OCI-LY1 (cell line): ENCODE results near the gene ABCA13.

Source experiments
- H2AFZ ChIP-seq: fragments of 200-600 bp; sonication (generic), shearing (Covaris generic); 2 replicates; pipeline ENCODE4 v1.6.0; 2014; ENCODE audit warnings: antibody characterized with exemption, mild to moderate bottlenecking, low read length
- H3F3A ChIP-seq: fragments of 200-600 bp; sonication (generic), shearing (Covaris generic); 2 replicates; pipeline ENCODE4 v1.6.0; 2014; ENCODE audit warnings: mild to moderate bottlenecking, antibody characterized with exemption, low read length, moderate library complexity; ENCODE audit not compliant: insufficient read depth
- H3K27ac ChIP-seq: fragments of 200-600 bp; sonication (generic); 2 replicates; pipeline ENCODE4 v1.5.1; 2014; ENCODE audit warnings: low read length, mixed run types, mild to moderate bottlenecking, low read depth; ENCODE audit not compliant: poor library complexity, severe bottlenecking
- H3K27me3 ChIP-seq: fragments of 200-600 bp; sonication (generic); 2 replicates; pipeline ENCODE4 v1.6.0; 2014; ENCODE audit warnings: antibody characterized with exemption, mild to moderate bottlenecking, low read length, moderate library complexity; ENCODE audit not compliant: insufficient read depth
- H3K36me3 ChIP-seq: fragments of 200-600 bp; sonication (generic); 2 replicates; pipeline ENCODE4 v1.6.1; 2014; ENCODE audit warnings: mild to moderate bottlenecking, antibody characterized with exemption, low read length, moderate library complexity, mixed read lengths; ENCODE audit not compliant: insufficient read depth
- H3K4me1 ChIP-seq: fragments of 200-600 bp; sonication (generic); 2 replicates; pipeline ENCODE4 v1.5.1; 2014; ENCODE audit warnings: mild to moderate bottlenecking, low read length, moderate library complexity; ENCODE audit not compliant: insufficient read depth, severe bottlenecking
- H3K4me2 ChIP-seq: fragments of 200-600 bp; sonication (generic), shearing (Covaris generic); 2 replicates; pipeline ENCODE4 v1.6.1; 2014; ENCODE audit warnings: low read length
- H3K4me3 ChIP-seq: fragments of 200-600 bp; sonication (generic); 2 replicates; pipeline ENCODE4 v1.5.1; 2014; ENCODE audit warnings: low read length, low read depth, mild to moderate bottlenecking, mixed read lengths; ENCODE audit not compliant: poor library complexity, severe bottlenecking
- H3K79me2 ChIP-seq: fragments of 200-600 bp; shearing (Covaris generic); 2 replicates; pipeline ENCODE4 v1.6.1; 2016; ENCODE audit warnings: mixed run types, low read length, mixed read lengths; ENCODE audit not compliant: insufficient read depth
- H3K9ac ChIP-seq: fragments of 200-600 bp; sonication (generic), shearing (Covaris generic); 2 replicates; pipeline ENCODE4 v1.6.1; 2014; ENCODE audit warnings: mild to moderate bottlenecking, low read length, mixed read lengths
- H3K9me2 ChIP-seq: fragments of 200-600 bp; sonication (generic), shearing (Covaris generic); 2 replicates; pipeline ENCODE4 v1.6.1; 2014; ENCODE audit warnings: low read depth, mild to moderate bottlenecking, low read length, mixed read lengths
- H3K9me3 ChIP-seq: fragments of 200-600 bp; shearing (Covaris generic); 2 replicates; pipeline ENCODE4 v1.6.1; 2014; ENCODE audit warnings: low read length, mixed read lengths
- H4K20me1 ChIP-seq: fragments of 200-600 bp; sonication (generic), shearing (Covaris generic); 2 replicates; pipeline ENCODE4 v1.6.0; 2016; ENCODE audit warnings: mild to moderate bottlenecking, low read length; ENCODE audit not compliant: insufficient read depth
- CTCF ChIP-seq: fragments of 200-600 bp; sonication (generic), shearing (Covaris generic); IDR thresholded peaks from 2 replicates; pipeline ENCODE4 v1.5.1; 2017; ENCODE audit warnings: mild to moderate bottlenecking, antibody characterized with exemption, low read length, moderate library complexity, mixed read lengths
- EZH2 ChIP-seq: fragments of 200-600 bp; sonication (generic), shearing (Covaris generic); IDR thresholded peaks from 2 replicates; pipeline ENCODE4 v1.8.0; 2017; ENCODE audit warnings: borderline replicate concordance, mixed run types, mild to moderate bottlenecking, antibody characterized with exemption, low read length, moderate library complexity, mixed read lengths

ABCA13 gene

GRCh38 chr7:48660306-48660870 lies 489.1 kb downstream of the ABCA13 start:
- Histone ChIP-seq H3K27me3 (no peaks in the 10 kb centered on the region), H3K9ac (no peak overlapping the region), H3K4me3 (no peak overlapping the region), H2AFZ (no peak overlapping the region), H3K36me3 (no peaks in the 10 kb centered on the region), H3K9me2 (no peaks in the 10 kb centered on the region), H3K79me2 (no peaks in the 10 kb centered on the region), H3F3A (no peaks in the 10 kb centered on the region), H3K4me2 (no peak overlapping the region), H3K9me3 (no peaks in the 10 kb centered on the region), H3K4me1 (no peaks in the 10 kb centered on the region), H3K27ac (no peak overlapping the region), H4K20me1 (no peaks in the 10 kb centered on the region)
- no peak for TF ChIP-seq EZH2
- no peak for TF ChIP-seq CTCF

- Histone ChIP-seq H3K4me2 (no peak overlapping the region), H3K9ac (no peak overlapping the region), H3F3A (no peaks in the 10 kb centered on the region), H3K36me3 (no peaks in the 10 kb centered on the region), H2AFZ (no peak overlapping the region), H3K27me3 (no peaks in the 10 kb centered on the region), H3K9me3 (no peaks in the 10 kb centered on the region), H3K27ac (no peak overlapping the region), H3K4me3 (no peak overlapping the region), H3K9me2 (no peaks in the 10 kb centered on the region), H3K79me2 (no peaks in the 10 kb centered on the region), H4K20me1 (no peaks in the 10 kb centered on the region), H3K4me1 (no peaks in the 10 kb centered on the region)
- TF ChIP-seq CTCF: no peak
- TF ChIP-seq EZH2: no peak
These were observed 493.0 kb downstream of the ABCA13 start for GRCh38 chr7:48664241-48664640.

GRCh38 chr7:48665353-48666135 lies 494.3 kb downstream of the ABCA13 start:
- TF ChIP-seq CTCF (no peak), EZH2 (no peak)
- no peak overlapping the region for H3K4me3 ChIP-seq
- no peaks in the 10 kb centered on the region for H4K20me1 ChIP-seq
- H3F3A ChIP-seq: no peaks in the 10 kb centered on the region
- no peak overlapping the region for H3K9ac ChIP-seq
- H3K9me2 ChIP-seq: no peaks in the 10 kb centered on the region
- no peaks in the 10 kb centered on the region for H3K27me3 ChIP-seq
- no peaks in the 10 kb centered on the region for H3K36me3 ChIP-seq
- no peaks in the 10 kb centered on the region for H3K4me1 ChIP-seq
- H3K9me3 ChIP-seq: no peaks in the 10 kb centered on the region
- H3K27ac ChIP-seq: no peak overlapping the region
- H3K79me2 ChIP-seq: no peaks in the 10 kb centered on the region
- no peak overlapping the region for H2AFZ ChIP-seq
- no peak overlapping the region for H3K4me2 ChIP-seq
